IMR-90 (cell line): ENCODE results near the gene MED12. TPM values are rescaled to one million over a fixed set of nuclear protein-coding genes. Genes with fewer than 3 reads are reported as not detected.

ENCODE experiments used
- ATAC-seq: fragments of 200-7000 bp; cut with Tn5 transposase; 2 replicates; pipeline ENCODE4 v1.9.1; 2020; ENCODE audit warnings: low read depth, mild to moderate bottlenecking, moderate library complexity
- BruUV-seq: library from RNA; stranded (reverse); fragments of 400-500 nt; replicated peaks from 2 replicates; lab custom pipeline; 2021; lab: Mats Ljungman, UMichigan
- CTCF ChIA-PET: fragments of 300-600 bp; formaldehyde crosslinking; extraction: SDS; loops from one replicate; lab custom pipeline; 2021; ENCODE audit warnings: antibody characterized with exemption; lab: Yijun Ruan, JAX
- POLR2A ChIA-PET: fragments of 300-600 bp; sonication (Branson Sonifier 250); formaldehyde crosslinking; loops from one replicate; lab custom pipeline; 2022; ENCODE audit warnings: antibody characterized with exemption; ENCODE audit not compliant: unreplicated experiment; lab: Charles Lee
- DNase-seq: peaks from one replicate; pipeline ENCODE4 v3.0.0; 2013
- H2AFZ ChIP-seq: replicated peaks from 2 replicates; pipeline ENCODE3; 2013; ENCODE audit warnings: low read length, mild to moderate bottlenecking; ENCODE audit not compliant: poor library complexity
- H2AK5ac ChIP-seq: 2 replicates; pipeline ENCODE4 v1.6.1; 2013; ENCODE audit warnings: low read depth, low read length, inconsistent platforms
- H2AK9ac ChIP-seq: replicated peaks from 2 replicates; pipeline ENCODE3; 2013; ENCODE audit warnings: mild to moderate bottlenecking, low read depth, low read length, moderate library complexity; ENCODE audit not compliant: poor library complexity
- H2BK120ac ChIP-seq: 2 replicates; pipeline ENCODE4 v1.6.1; 2013; ENCODE audit warnings: low read depth, low read length, inconsistent platforms
- H2BK15ac ChIP-seq: 3 replicates; pipeline ENCODE4 v1.6.1; 2013; ENCODE audit warnings: low read depth, low read length, inconsistent platforms
- H2BK20ac ChIP-seq: 2 replicates; pipeline ENCODE4 v1.6.1; 2013; ENCODE audit warnings: low read depth, mild to moderate bottlenecking, inconsistent platforms, low read length, moderate library complexity
- H2BK5ac ChIP-seq: 2 replicates; pipeline ENCODE4 v1.6.1; 2013; ENCODE audit warnings: mild to moderate bottlenecking, low read depth, low read length, inconsistent platforms; ENCODE audit not compliant: poor library complexity, severe bottlenecking
- H3K14ac ChIP-seq: replicated peaks from 2 replicates; pipeline ENCODE4 v1.6.1; 2013; ENCODE audit warnings: low read depth, low read length, inconsistent platforms
- H3K18ac ChIP-seq: 2 replicates; pipeline ENCODE4 v1.6.1; 2013; ENCODE audit warnings: low read depth, low read length, control low read depth
- H3K23ac ChIP-seq: 2 replicates; pipeline ENCODE4 v1.6.1; 2013; ENCODE audit warnings: low read depth, low read length, inconsistent platforms
- H3K27ac ChIP-seq: 2 replicates; pipeline ENCODE4 v1.5.1; 2013; ENCODE audit warnings: mild to moderate bottlenecking, control low read depth, low read length; ENCODE audit not compliant: insufficient read depth
- H3K27me3 ChIP-seq: 2 replicates; pipeline ENCODE4 v1.6.1; 2013; ENCODE audit warnings: low read length; ENCODE audit not compliant: control insufficient read depth, insufficient read depth
- H3K36me3 ChIP-seq: 2 replicates; pipeline ENCODE4 v1.6.1; 2013; ENCODE audit warnings: low read length, mixed read lengths; ENCODE audit not compliant: control insufficient read depth, insufficient read depth
- H3K4ac ChIP-seq: 2 replicates; pipeline ENCODE4 v1.6.1; 2013; ENCODE audit warnings: low read depth, low read length, inconsistent platforms
- H3K4me1 ChIP-seq: 2 replicates; pipeline ENCODE4 v1.6.1; 2013; ENCODE audit warnings: low read length, mixed read lengths; ENCODE audit not compliant: control insufficient read depth, insufficient read depth
- H3K4me2 ChIP-seq: 2 replicates; pipeline ENCODE4 v1.6.1; 2013; ENCODE audit warnings: low read depth, mild to moderate bottlenecking, control low read depth, low read length, moderate library complexity
- H3K4me3 ChIP-seq: 2 replicates; pipeline ENCODE4 v1.5.1; 2013; ENCODE audit warnings: low read depth, mild to moderate bottlenecking, control low read depth, low read length, moderate library complexity; ENCODE audit not compliant: insufficient read depth
- H3K56ac ChIP-seq: 2 replicates; pipeline ENCODE4 v1.6.1; 2013; ENCODE audit warnings: low read length, inconsistent platforms; ENCODE audit not compliant: insufficient read depth; ENCODE audit errors: extremely low read depth
- H3K79me1 ChIP-seq, 2 experiments: 2 replicates each; pipeline ENCODE4 v1.6.1; 2013; ENCODE audit warnings: low read length in 2 of 2, inconsistent platforms in 1 of 2, low read depth in 1 of 2
- H3K9ac ChIP-seq: 2 replicates; pipeline ENCODE4 v1.6.1; 2013; ENCODE audit warnings: low read depth, low read length, control low read depth
- H3K9me1 ChIP-seq: 2 replicates; pipeline ENCODE4 v1.6.1; 2013; ENCODE audit warnings: low read length, inconsistent platforms; ENCODE audit not compliant: insufficient read depth
- H3K9me3 ChIP-seq: 2 replicates; pipeline ENCODE4 v1.6.1; 2013; ENCODE audit warnings: low read length; ENCODE audit not compliant: control insufficient read depth, insufficient read depth
- H4K20me1 ChIP-seq: 2 replicates; pipeline ENCODE4 v1.6.1; 2013; ENCODE audit warnings: low read length, inconsistent platforms; ENCODE audit not compliant: insufficient read depth
- H4K5ac ChIP-seq: 2 replicates; pipeline ENCODE4 v1.6.1; 2013; ENCODE audit warnings: mild to moderate bottlenecking, low read depth, low read length, control low read depth
- H4K8ac ChIP-seq, 2 experiments: 2 replicates each; pipeline ENCODE4 v1.6.1; 2013; ENCODE audit warnings: low read depth in 2 of 2, low read length in 2 of 2, control low read depth in 1 of 2, inconsistent platforms in 1 of 2
- H4K91ac ChIP-seq: 2 replicates; pipeline ENCODE4 v1.6.1; 2013; ENCODE audit warnings: low read depth, low read length, inconsistent platforms; ENCODE audit not compliant: insufficient read depth
- BHLHE40 ChIP-seq: fragments of 150-350 bp; IDR thresholded peaks from 2 replicates; pipeline ENCODE4 v1.6.1; 2016; ENCODE audit warnings: mild to moderate bottlenecking, low read depth, low read length
- FOS ChIP-seq: fragments of 150-350 bp; IDR thresholded peaks from 2 replicates; pipeline ENCODE4 v1.6.1; 2016; ENCODE audit warnings: low read depth, low read length
- POLR2A ChIP-seq: IDR thresholded peaks from 2 replicates; pipeline ENCODE4 v1.6.1; 2012; ENCODE audit warnings: mild to moderate bottlenecking, low read depth, low read length
- WGBS, 2 experiments: methylation state at CpG; one replicate each; pipeline versions ENCODE4 v1.1.5 to v1.1.7; 2013; ENCODE audit warnings: missing lambda C conversion rate in 2 of 2; ENCODE audit not compliant: insufficient read length in 1 of 2; ENCODE audit errors: extremely low coverage in 2 of 2; 5-methylcytosine and 5-hydroxymethylcytosine counted together
- dilution Hi-C: fragments of 300-500 bp; cut with HindIII; formaldehyde crosslinking; loops from one replicate; pipeline ENCODE4 v1.14.3; 2018; ENCODE audit warnings: low sequenced_read_pairs; ENCODE audit not compliant: unreplicated experiment
- in situ Hi-C: fragments of 300-500 bp; cut with MboI; formaldehyde crosslinking; loops from 3 replicates; pipeline ENCODE4 v1.14.3; 2019; ENCODE audit warnings: low sequenced_read_pairs, inconsistent platforms, mixed read lengths
- intact Hi-C: fragments of 100-400 bp; cut with micrococcal nuclease; formaldehyde crosslinking; loops from 2 replicates; pipeline ENCODE4 v1.10.0; 2022
- polyA plus RNA-seq, 3 experiments: library from polyadenylated mRNA; depleted of rRNA; stranded (reverse); fragments of >200 nt; gene quantifications; 2 replicates each; pipeline ENCODE4 v1.2.3, GENCODE V29; 2012; ENCODE audit warnings: low replicate concordance in 1 of 3
- total RNA-seq: library from RNA; depleted of rRNA; stranded (reverse); fragments of >200 nt; gene quantifications from 2 replicates; pipeline ENCODE4 v1.2.3, GENCODE V29; 2012

MED12 gene
- total and polyA plus RNA-seq, 2 of the 4 experiments (the other 2 are of a cell fraction): 9.1 to 19.8 TPM

DNA sequence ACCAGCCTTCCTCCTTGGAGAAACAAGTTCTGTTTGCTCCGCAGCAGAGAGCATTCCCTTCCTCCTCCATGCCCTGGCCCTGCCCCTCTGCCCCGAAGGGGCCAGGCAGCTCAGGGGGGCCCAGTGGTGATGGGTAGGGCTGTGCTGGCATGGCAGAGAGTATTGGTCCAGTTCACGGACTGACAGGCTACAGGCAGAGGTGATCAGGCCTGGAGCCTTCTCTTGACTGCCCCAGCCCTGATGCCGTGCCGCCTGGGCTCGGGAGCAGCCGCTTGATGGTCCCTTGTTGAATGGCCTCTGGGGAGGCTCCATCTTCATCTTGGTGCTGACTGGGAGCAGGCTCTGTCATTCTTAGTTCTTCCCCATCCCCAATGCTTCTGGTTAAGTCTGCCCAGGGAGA is 35.8 kb downstream of the MED12 start:
- Histone ChIP-seq H2BK120ac (no peak overlapping the region), H2AFZ (no peak overlapping the region), H2AK9ac (no peak overlapping the region), H4K8ac (no peak overlapping the region), H3K79me1 (no peaks in the 10 kb centered on the region), H3K27me3 (peaks cover 10% of the 10 kb centered on the region; the same call in 1 of the 2 replicates), H3K36me3 (no peaks in the 10 kb centered on the region), H3K56ac (no peak overlapping the region), H3K4ac (no peak overlapping the region), H4K91ac (no peak overlapping the region), H3K4me1 (no peaks in the 10 kb centered on the region), H3K23ac (no peak overlapping the region), H2BK5ac (no peak overlapping the region), H2AK5ac (no peak overlapping the region), H3K9me1 (no peaks in the 10 kb centered on the region), H3K4me3 (no peak overlapping the region), H2BK15ac (no peak overlapping the region), H4K5ac (no peak overlapping the region), H3K9ac (no peak overlapping the region), H3K4me2 (no peak overlapping the region), H4K20me1 (no peaks in the 10 kb centered on the region), H3K18ac (no peak overlapping the region), H3K14ac (no peak overlapping the region), H3K27ac (no peak overlapping the region), H2BK20ac (no peak overlapping the region), H3K9me3 (no peaks in the 10 kb centered on the region)
- ChIA-PET POLR2A (no interaction called here), CTCF (no interaction called here)
- ATAC-seq: no peak
- dilution Hi-C loops: no loop called here
- WGBS, 2 experiments: 70% methylated on average over 2 of the region's 7 CpGs; no CpG with 5 or more reads in 1 of the 2 experiments
- DNase-seq: no peak
- no TSS peak for BruUV-seq
- TF ChIP-seq POLR2A: no peak
- TF ChIP-seq FOS: no peak
- no peak for TF ChIP-seq BHLHE40
- in situ Hi-C loops: no loop called here
- intact Hi-C loops: no loop called here
